HepG2 (cell line): Measurements from ENCODE around the gene ALDH3A2. TPM values are rescaled to one million over a fixed set of nuclear protein-coding genes. Genes with fewer than 3 reads are reported as not detected.

Source experiments
- ATAC-seq: fragments of 200-7000 bp; cut with Tn5 transposase; 3 replicates; pipeline ENCODE4 v1.9.1; 2020; ENCODE audit warnings: mild to moderate bottlenecking, moderate library complexity
- BruUV-seq: library from RNA; stranded (reverse); fragments of 400-500 nt; replicated peaks from 2 replicates; lab custom pipeline; 2021; lab: Mats Ljungman, UMichigan
- CTCF ChIA-PET: fragments of 300-600 bp; formaldehyde crosslinking; extraction: SDS; loops from one replicate; lab custom pipeline; 2021; ENCODE audit warnings: low total read pairs, inconsistent platforms, low intra/inter-chr PET ratio; lab: Yijun Ruan, JAX
- POLR2A ChIA-PET: fragments of 350-600 bp; sonication (Branson Sonifier 250); formaldehyde crosslinking; loops from one replicate; lab custom pipeline; 2020; ENCODE audit warnings: antibody characterized with exemption, inconsistent platforms; lab: Yijun Ruan, JAX
- DNase-seq: peaks from one replicate; pipeline ENCODE4 v3.0.0-alpha.2; 2015; ENCODE audit warnings: low spot score
- FAIRE-seq: peaks from 3 replicates; lab custom pipeline; 2011; peaks lifted over from hg19 to GRCh38; lab: Jason Lieb, UNC
- H2AFZ ChIP-seq: one replicate; pipeline ENCODE4 v1.6.1; 2011; ENCODE audit warnings: low read length, inconsistent platforms
- H3K27ac ChIP-seq: fragments of 300-600 bp; 3 replicates; pipeline ENCODE4 v1.8.0; 2011; ENCODE audit warnings: mixed run types, mild to moderate bottlenecking, mixed read lengths, low read length, inconsistent platforms; ENCODE audit not compliant: insufficient read depth; ENCODE audit errors: extremely low read length
- H3K27me3 ChIP-seq, 2 experiments: fragments of 200-600 bp in 1 of 2; 2 replicates in 1 of 2; 3 replicates in 1 of 2; pipeline versions ENCODE4 v1.6.0 to v1.8.0; 2011; ENCODE audit warnings: low read length in 2 of 2, mild to moderate bottlenecking in 2 of 2, moderate library complexity in 2 of 2, inconsistent platforms in 1 of 2; ENCODE audit not compliant: insufficient read depth in 2 of 2, control insufficient read depth in 1 of 2
- H3K36me3 ChIP-seq, 2 experiments: fragments of 200-600 bp in 1 of 2; replicated peaks in 1 of 2; 2 replicates in 1 of 2; 3 replicates in 1 of 2; pipeline versions ENCODE4 v1.5.1 to v1.8.0; 2011; ENCODE audit warnings: low read length in 2 of 2, inconsistent platforms in 1 of 2; ENCODE audit not compliant: insufficient read depth in 2 of 2, control insufficient read depth in 1 of 2
- H3K4me1 ChIP-seq: 2 replicates; pipeline ENCODE4 v1.5.1; 2012; ENCODE audit warnings: low read length, inconsistent platforms; ENCODE audit not compliant: insufficient read depth
- H3K4me2 ChIP-seq: 2 replicates; pipeline ENCODE4 v1.6.0; 2011; ENCODE audit warnings: low read depth, low read length, inconsistent platforms
- H3K4me3 ChIP-seq, 3 experiments: fragments of 200-600 bp in 1 of 3; sonication (generic), shearing (Covaris generic) in 1 of 3; replicated peaks in 1 of 3; 2 replicates each; pipeline ENCODE4 v1.5.1; 2011 to 2016; ENCODE audit warnings: low read length in 3 of 3, inconsistent platforms in 2 of 3, low read depth in 2 of 3, mild to moderate bottlenecking in 2 of 3, control low read depth in 1 of 3, mixed read lengths in 1 of 3; ENCODE audit not compliant: insufficient read depth in 1 of 3
- H3K79me2 ChIP-seq: one replicate; pipeline ENCODE4 v1.6.1; 2011; ENCODE audit warnings: low read length, inconsistent platforms; ENCODE audit not compliant: insufficient read depth
- H3K9ac ChIP-seq: 2 replicates; pipeline ENCODE4 v1.6.0; 2011; ENCODE audit warnings: mild to moderate bottlenecking, low read depth, low read length, inconsistent platforms; ENCODE audit not compliant: insufficient read depth
- H3K9me3 ChIP-seq: 2 replicates; pipeline ENCODE4 v1.5.1; 2012; ENCODE audit warnings: mild to moderate bottlenecking, low read length
- H4K20me1 ChIP-seq: 2 replicates; pipeline ENCODE4 v1.6.0; 2011; ENCODE audit warnings: inconsistent platforms, mild to moderate bottlenecking, low read length, moderate library complexity; ENCODE audit not compliant: insufficient read depth
- CREM ChIP-seq, 2 experiments: sonication (generic) in 1 of 2; formaldehyde crosslinking in 1 of 2; IDR thresholded peaks; 2 replicates each; pipeline versions ENCODE4 v1.4.0 to v1.6.1; 2016 to 2020; ENCODE audit warnings: antibody characterized with exemption in 1 of 2, mild to moderate bottlenecking in 1 of 2, missing genetic modification reagents in 1 of 2
- HNF4A ChIP-seq: sonication (generic); formaldehyde crosslinking; IDR thresholded peaks from 2 replicates; pipeline ENCODE4 v1.4.0; 2020; ENCODE audit warnings: missing genetic modification reagents
- SRSF9 ChIP-seq: fragments of 200-400 bp; formaldehyde crosslinking; IDR thresholded peaks from 2 replicates; pipeline ENCODE4 v1.6.1; 2018; ENCODE audit warnings: borderline replicate concordance, mild to moderate bottlenecking, low read depth, low read length; ENCODE audit not compliant: insufficient read depth, poor library complexity, severe bottlenecking
- ZBTB37 ChIP-seq: sonication (generic); formaldehyde crosslinking; IDR thresholded peaks from 2 replicates; pipeline ENCODE4 v1.4.0; 2020; ENCODE audit warnings: mild to moderate bottlenecking, missing genetic modification reagents
- ZFP36 ChIP-seq: fragments of 150-350 bp; IDR thresholded peaks from 2 replicates; pipeline ENCODE4 v1.6.1; 2018; ENCODE audit warnings: borderline replicate concordance, low read length, low read depth; ENCODE audit not compliant: partially characterized antibody
- ZNF407 ChIP-seq: sonication (generic); formaldehyde crosslinking; IDR thresholded peaks from one replicate; pipeline ENCODE4 v1.5.1; 2020; ENCODE audit warnings: mild to moderate bottlenecking, missing genetic modification reagents; ENCODE audit errors: not compliant biosample characterization
- ZNF607 ChIP-seq: sonication (generic); formaldehyde crosslinking; IDR thresholded peaks from 2 replicates; pipeline ENCODE4 v1.5.1; 2020; ENCODE audit warnings: missing genetic modification reagents, mild to moderate bottlenecking, borderline replicate concordance
- WGBS: methylation state at CpG from one replicate; pipeline ENCODE4 v1.1.6; 2017; ENCODE audit warnings: low lambda C conversion rate; 5-methylcytosine and 5-hydroxymethylcytosine counted together
- in situ Hi-C: cut with HindIII; loops from 2 replicates; pipeline ENCODE4 v1.10.0; 2017; ENCODE audit warnings: low pct_unique_long_range_greater_than_20kb; ENCODE audit not compliant: extremely low pct_ligation_motif_present
- intact Hi-C: fragments of 100-400 bp; cut with micrococcal nuclease; formaldehyde crosslinking; loops from one replicate; pipeline ENCODE4 v1.10.0; 2022; ENCODE audit not compliant: unreplicated experiment
- polyA plus RNA-seq, 8 experiments: library from polyadenylated mRNA; depleted of rRNA in 3 of 8; stranded (reverse) in 7 of 8; unstranded in 1 of 8; fragments of >200 nt; fragmentation: Illumina TruSeq in 4 of 8; extraction: Trizol in 4 of 8; gene quantifications; 2 replicates each; pipeline versions ENCODE4 v1.2.1 to v1.2.3, GENCODE V29; 2011 to 2016; ENCODE audit warnings: low read depth in 4 of 8, missing spikeins in 1 of 8, mixed read lengths in 1 of 8; ENCODE audit not compliant: insufficient read depth in 1 of 8
- total RNA-seq, 5 experiments: library from RNA; depleted of rRNA; stranded (reverse); fragments of >200 nt; fragmentation: Illumina TruSeq; extraction: Trizol; gene quantifications; 2 replicates each; pipeline ENCODE4 v1.2.3, GENCODE V29; 2016; ENCODE audit warnings: low read depth in 1 of 5

ALDH3A2 gene
- total and polyA plus RNA-seq, 2 of the 13 experiments (the other 11 are each of a cell fraction or from before 2014, with no cell fraction given): 80.8 to 180 TPM

GRCh38 chr17:19645734-19646201 is 2.8 kb upstream of the ALDH3A2 start (continued):
- TF ChIP-seq ZBTB37: no peak
- TF ChIP-seq, all 625 proteins: peak for 8

GRCh38 chr17:19646788-19647696 is 1.5 kb upstream of the ALDH3A2 start:
- Histone ChIP-seq H3K79me2 (peaks cover 31% of the 10 kb centered on the region), H3K4me1 (peaks cover 74% of the 10 kb centered on the region), H3K36me3 (peaks cover 0 to 1% of the 10 kb centered on the region in 2 experiments; a peak in 1 of 5 replicates), H3K27ac (peak overlapping the region; percentile 88), H4K20me1 (no peaks in the 10 kb centered on the region), H3K9ac (peak overlapping the region; percentile 80), H2AFZ (no peak overlapping the region), H3K9me3 (no peaks in the 10 kb centered on the region), H3K4me2 (peak overlapping the region; percentile 85), H3K4me3 (peak overlapping the region; percentile 58 to 86 (median 86); a peak in 5 of 6 replicates), H3K27me3 (no peaks in the 10 kb centered on the region; a peak in 1 of 5 replicates)
- POLR2A ChIA-PET: interaction anchor here (0.6 to 5.3 kb wide), 20 partner anchors 9 to 134 kb away, joined by 3 to 194 read pairs (median 8); partner anchors contain the start of gene SLC47A1
- ATAC-seq: no peak
- CTCF ChIA-PET: no interaction called here
- in situ Hi-C loops: no loop called here
- DNase-seq: peak; percentile 69
- 3% methylated on average over 4 of the region's 4 CpGs for WGBS
- no TSS peak for BruUV-seq
- peak; percentile 60 for FAIRE-seq
- intact Hi-C loops: loop anchor here (5.0 to 10.0 kb wide), 4 partner anchors 52 to 118 kb away; no protein-coding TSS in a partner anchor
- TF ChIP-seq ZNF407: no peak
- TF ChIP-seq HNF4A (CRISPR knock-in tag): peak; percentile 59
- TF ChIP-seq ZFP36: no peak
- no peak for TF ChIP-seq ZNF607 (CRISPR knock-in tag)
- peak; percentile 78 for TF ChIP-seq CREM (IDR thresholded peaks at IDR 0.05)
- TF ChIP-seq CREM (CRISPR knock-in tag; IDR thresholded peaks at IDR 0.05): no peak
- no peak for TF ChIP-seq SRSF9
